Thyroid gland (tissue), 4 donors: ENCODE measurements around the gene CNN3. TPM values are rescaled to one million over a fixed set of nuclear protein-coding genes. Genes with fewer than 3 reads are reported as not detected.
A peak's percentile ranks its signal among the peaks of the same experiment; 100 is the strongest.

Experiments used
- DNase-seq, 2 donors: peaks; one replicate each; pipeline ENCODE4 v3.0.0-alpha.2; 2019
- H3K27ac ChIP-seq, 3 donors: fragments of 200-600 bp; sonication (generic); 1 replicate in 2 of 3; 2 replicates in 1 of 3; pipeline ENCODE4 v1.5.1; 2016 to 2019; ENCODE audit warnings: mild to moderate bottlenecking in 1 of 3, moderate library complexity in 1 of 3
- H3K27me3 ChIP-seq: fragments of 200-600 bp; sonication (generic); one replicate; pipeline ENCODE4 v1.5.1; 2019
- H3K36me3 ChIP-seq, 2 donors: fragments of 200-600 bp; sonication (generic); one replicate each; pipeline ENCODE4 v1.5.1; 2016 to 2019
- H3K4me1 ChIP-seq, 2 donors: fragments of 200-600 bp; sonication (generic); one replicate each; pipeline ENCODE4 v1.5.1; 2017 to 2019
- H3K4me3 ChIP-seq, 3 donors: fragments of 200-600 bp; sonication (generic); replicated peaks in 1 of 3; 1 replicate in 2 of 3; 2 replicates in 1 of 3; pipeline ENCODE4 v1.5.1; 2016; ENCODE audit warnings: mild to moderate bottlenecking in 1 of 3
- H3K9me3 ChIP-seq: fragments of 200-600 bp; sonication (generic); one replicate; pipeline ENCODE4 v1.5.1; 2017
- CTCF ChIP-seq, 6 experiments: fragments of 200-600 bp in 3 of 6; fragments of 450-650 bp in 3 of 6; sonication (generic) in 3 of 6; IDR thresholded peaks; one replicate each; pipeline ENCODE4 v1.5.1; 2016 to 2019; ENCODE audit warnings: antibody characterized with exemption in 6 of 6, mild to moderate bottlenecking in 2 of 6, inconsistent platforms in 1 of 6, moderate library complexity in 1 of 6
- POLR2A ChIP-seq, 2 donors: fragments of 450-650 bp; IDR thresholded peaks; one replicate each; pipeline ENCODE4 v1.6.1; 2017; ENCODE audit warnings: antibody characterized with exemption in 2 of 2, mild to moderate bottlenecking in 2 of 2, moderate library complexity in 1 of 2
- WGBS, 2 donors: methylation state at CpG; one replicate each; pipeline ENCODE4 v1.1.5; 2017; 5-methylcytosine and 5-hydroxymethylcytosine counted together
- intact Hi-C: fragments of 100-400 bp; cut with DNase I; formaldehyde crosslinking; loops from one replicate; pipeline ENCODE4 v1.15.1; 2023
- total RNA-seq, 4 donors: library from RNA; depleted of rRNA; stranded (reverse); fragments of >200 nt; gene quantifications; one replicate each; pipeline ENCODE4 v1.2.3, GENCODE V29; 2016

Gene CNN3
- total RNA-seq, 4 donors from 2014 or later = 149 to 257 (median 177) TPM

DNA sequence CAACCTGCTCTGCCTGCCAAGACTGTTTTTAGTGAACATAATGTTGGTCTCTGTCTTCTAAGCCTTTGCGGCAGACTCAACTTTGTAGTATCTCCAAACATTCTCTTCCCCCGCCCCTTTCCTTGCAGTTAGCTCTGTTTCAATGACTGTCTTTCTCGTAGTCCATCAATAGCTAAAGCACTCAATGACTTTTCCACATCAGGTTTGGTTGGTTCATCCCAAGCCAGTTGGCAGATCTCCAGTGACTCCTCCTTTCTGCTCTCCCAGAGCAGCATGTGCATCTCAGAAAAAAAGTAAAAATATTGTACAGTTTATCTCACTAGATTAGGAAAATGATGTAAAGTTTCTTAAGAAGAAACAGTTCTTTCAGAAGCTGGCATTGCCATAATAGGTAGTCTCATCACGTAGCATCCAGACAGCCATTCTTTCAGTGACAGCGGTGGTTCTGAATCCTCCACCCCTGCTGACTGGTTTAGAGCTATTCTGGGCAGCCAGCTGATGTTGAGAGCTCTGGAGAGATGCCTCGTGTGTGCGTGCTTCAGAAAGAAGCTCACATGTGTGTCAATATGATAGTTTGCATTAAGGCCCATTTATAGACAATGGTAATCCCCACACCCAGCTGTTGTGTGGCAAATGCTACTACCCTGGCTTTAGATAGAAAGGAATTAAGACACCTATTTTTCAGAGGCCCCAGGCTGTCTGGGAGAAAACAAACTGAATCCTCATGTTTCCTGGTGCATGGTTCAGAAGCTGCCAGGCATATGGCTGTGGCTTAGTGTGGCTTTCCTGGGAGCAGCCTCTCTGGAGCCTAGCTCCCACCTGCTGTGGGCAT lies 53.2 kb downstream of the CNN3 start:
- DNase-seq = no peak
- H3K36me3 ChIP-seq = no peaks in the 10 kb centered on the region
- H3K27me3 ChIP-seq = no peaks in the 10 kb centered on the region
- no peak overlapping the region for H3K4me3 ChIP-seq
- no peaks in the 10 kb centered on the region for H3K9me3 ChIP-seq
- no peaks in the 10 kb centered on the region for H3K4me1 ChIP-seq
- TF ChIP-seq POLR2A (IDR thresholded peaks at IDR 0.05) (no peak), CTCF (IDR thresholded peaks at IDR 0.05) (no peak)
- intact Hi-C loops = no loop called here
- peak overlapping the region in 1 of 3 donors; percentile 26 for H3K27ac ChIP-seq
- 73 to 77% methylated on average over 7 of the region's 7 CpGs for WGBS, 2 donors

DNA sequence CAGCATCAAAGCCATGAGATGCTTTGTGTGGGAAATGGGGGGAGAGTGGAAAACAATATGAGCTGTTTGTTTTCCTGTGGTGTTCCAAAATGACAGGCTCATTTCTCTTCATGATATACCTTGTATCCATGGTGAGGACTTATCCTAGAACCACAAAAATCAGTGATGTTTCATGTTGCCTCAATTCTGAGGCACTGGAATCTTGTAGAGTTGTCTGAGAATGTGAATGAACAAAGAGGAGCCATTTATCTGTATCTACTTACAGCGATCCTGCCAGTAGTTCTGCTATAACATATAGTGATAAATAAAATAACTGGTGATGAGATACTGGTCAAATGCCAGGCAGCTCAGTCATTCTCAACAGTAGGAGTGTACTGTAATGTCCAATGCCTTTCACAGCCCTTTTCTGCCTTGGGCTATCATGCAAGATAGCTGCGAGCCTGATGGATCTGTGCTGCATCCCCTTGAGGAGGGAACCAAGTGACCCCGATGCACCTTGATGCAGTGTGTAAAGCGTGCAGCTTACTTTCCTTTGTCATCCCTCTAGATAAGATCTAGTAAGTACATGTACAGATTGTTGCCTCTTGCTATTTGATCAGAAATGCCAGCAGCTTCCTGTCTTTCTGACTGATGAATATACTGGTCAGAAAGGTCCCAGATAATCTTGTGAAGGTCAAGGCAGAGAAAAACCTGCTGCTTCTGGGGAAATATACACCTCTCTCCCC lies 54.0 kb downstream of the CNN3 start:
- no peak overlapping the region for H3K4me3 ChIP-seq
- no peaks in the 10 kb centered on the region for H3K27me3 ChIP-seq
- H3K36me3 ChIP-seq = no peaks in the 10 kb centered on the region
- TF ChIP-seq POLR2A (IDR thresholded peaks at IDR 0.05) (no peak), CTCF (IDR thresholded peaks at IDR 0.05) (no peak)
- no peaks in the 10 kb centered on the region for H3K4me1 ChIP-seq
- WGBS, 2 donors = 85 to 89% methylated on average over 4 of the region's 4 CpGs
- H3K9me3 ChIP-seq = no peaks in the 10 kb centered on the region
- intact Hi-C loops = no loop called here
- no peak for DNase-seq
- H3K27ac ChIP-seq = no peak overlapping the region

DNA sequence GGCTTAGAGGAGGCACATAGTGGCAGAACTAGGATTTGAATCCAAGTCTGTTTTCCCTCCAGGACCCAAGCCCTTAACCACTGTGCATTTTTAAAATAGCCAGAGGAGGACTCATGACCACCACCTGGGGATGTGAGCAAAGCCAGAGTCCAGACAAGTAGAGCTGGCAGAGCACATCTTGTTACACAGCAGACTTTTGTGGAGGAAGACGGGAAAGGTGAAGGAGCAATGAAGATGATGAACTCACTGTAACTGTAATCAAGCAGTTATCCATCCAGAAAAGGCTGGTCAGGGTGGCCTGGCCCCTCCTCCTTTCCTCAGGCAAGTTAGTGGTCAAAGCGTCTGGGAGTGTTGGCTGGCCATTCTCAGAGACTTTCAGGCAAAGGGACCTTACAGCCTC lies 55.9 kb downstream of the CNN3 start:
- H3K36me3 ChIP-seq = no peaks in the 10 kb centered on the region
- H3K4me3 ChIP-seq = no peak overlapping the region
- WGBS, 2 donors = 90 to 100% methylated on average over 2 of the region's 2 CpGs
- no peak for TF ChIP-seq CTCF (IDR thresholded peaks at IDR 0.05)
- TF ChIP-seq POLR2A (IDR thresholded peaks at IDR 0.05) = no peak
- no peaks in the 10 kb centered on the region for H3K9me3 ChIP-seq
- no peak for DNase-seq
- H3K4me1 ChIP-seq = peaks cover 0 to 4% of the 10 kb centered on the region in 2 donors
- no peaks in the 10 kb centered on the region for H3K27me3 ChIP-seq
- no peak overlapping the region for H3K27ac ChIP-seq
- intact Hi-C loops = no loop called here

DNA sequence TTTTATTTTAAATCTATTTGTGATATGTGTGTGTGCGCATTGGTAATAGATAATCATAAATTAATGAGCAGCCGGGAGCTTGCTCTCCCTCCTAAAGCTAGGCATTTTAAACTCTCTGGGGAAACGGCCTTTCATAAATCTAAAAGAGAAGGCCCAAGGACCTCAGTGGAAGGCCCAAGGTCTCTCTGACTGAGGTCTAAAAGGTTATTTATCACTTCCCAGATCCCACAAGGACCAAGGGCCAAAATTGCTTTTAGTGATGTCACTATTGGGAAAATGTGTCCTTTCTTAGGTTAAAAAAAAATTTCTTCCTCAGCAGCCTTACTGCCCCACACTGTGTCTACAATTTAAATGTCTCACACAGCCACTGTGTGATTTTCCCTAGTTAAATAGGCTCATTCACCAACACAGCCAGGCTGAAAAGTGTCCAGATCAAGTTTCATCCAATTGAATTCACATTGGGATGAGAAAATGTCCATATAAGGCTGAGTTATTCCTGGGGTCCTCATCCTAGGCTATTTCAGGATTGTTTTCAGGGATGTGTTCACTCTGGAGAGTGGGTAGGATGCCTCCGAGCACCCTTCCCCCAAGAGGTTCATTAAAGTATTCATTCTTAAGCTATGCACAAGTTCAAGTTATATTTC lies 60.6 kb downstream of the CNN3 start:
- Histone ChIP-seq H3K27me3 (no peaks in the 10 kb centered on the region), H3K27ac (peak overlapping the region in 2 of 3 donors; percentile 86 to 93), H3K4me3 (no peak overlapping the region), H3K4me1 (peaks cover 24 to 38% of the 10 kb centered on the region in 2 donors), H3K36me3 (no peaks in the 10 kb centered on the region), H3K9me3 (no peaks in the 10 kb centered on the region)
- DNase-seq = no peak
- WGBS, 2 donors = 89 to 90% methylated on average over 4 of the region's 4 CpGs
- TF ChIP-seq POLR2A (IDR thresholded peaks at IDR 0.05) (no peak), CTCF (IDR thresholded peaks at IDR 0.05) (no peak)
- intact Hi-C loops = no loop called here
